HG03575 (cell line): Measurements from ENCODE around the gene HES2.

Experiments used
- ATAC-seq: cut with Tn5 transposase; IDR thresholded peaks from one replicate; pipeline ENCODE4 v1.9.1; 2021; ENCODE audit not compliant: unreplicated experiment, insufficient number of reproducible peaks, low FRiP score; ENCODE audit errors: extremely low read depth

The HES2 gene

GRCh38 chr1:6424000-6424565, 4.4 kb upstream of the HES2 start:
- ATAC-seq: no peak

GRCh38 chr1:6423321-6423999, 3.7 kb upstream of the HES2 start:
- ATAC-seq: no peak

GRCh38 chr1:6421266-6421665, 1.5 kb upstream of the HES2 start:
- no peak for ATAC-seq

GRCh38 chr1:6420454-6421042, 829 bp upstream of the HES2 start:
- no peak for ATAC-seq

GRCh38 chr1:6419397-6419803, 319 bp downstream of the HES2 start:
- no peak for ATAC-seq

GRCh38 chr1:6418668-6419396, 887 bp downstream of the HES2 start:
- ATAC-seq: no peak

GRCh38 chr1:6417961-6418667, 1.6 kb downstream of the HES2 start:
- no peak for ATAC-seq

GRCh38 chr1:6416906-6417305, 2.8 kb downstream of the HES2 start:
- no peak for ATAC-seq

GRCh38 chr1:6416295-6416656, 3.4 kb downstream of the HES2 start:
- ATAC-seq: no peak

- no peak for ATAC-seq
These were observed 4.7 kb downstream of the HES2 start for GRCh38 chr1:6414881-6415626.

- ATAC-seq: no peak
These were observed 5.3 kb downstream of the HES2 start for GRCh38 chr1:6414443-6414844.

GRCh38 chr1:6412896-6413295, 6.8 kb downstream of the HES2 start:
- no peak for ATAC-seq

- no peak for ATAC-seq
These were observed 9.3 kb downstream of the HES2 start for GRCh38 chr1:6410248-6410893.

- ATAC-seq: no peak
These were observed 10.0 kb downstream of the HES2 start for GRCh38 chr1:6409733-6410132.

- ATAC-seq: no peak
These were observed 10.7 kb downstream of the HES2 start for GRCh38 chr1:6409053-6409452.

GRCh38 chr1:6408023-6408422, 11.7 kb downstream of the HES2 start:
- no peak for ATAC-seq

- no peak for ATAC-seq
These were observed 18.0 kb downstream of the HES2 start for GRCh38 chr1:6401673-6402072.

- no peak for ATAC-seq
These were observed 20.4 kb downstream of the HES2 start for GRCh38 chr1:6399294-6399693.
